ENCODE measurements around the gene HMBS.
A peak's percentile ranks its signal among the peaks of the same experiment; 100 is the strongest.

HMBS gene

DNA sequence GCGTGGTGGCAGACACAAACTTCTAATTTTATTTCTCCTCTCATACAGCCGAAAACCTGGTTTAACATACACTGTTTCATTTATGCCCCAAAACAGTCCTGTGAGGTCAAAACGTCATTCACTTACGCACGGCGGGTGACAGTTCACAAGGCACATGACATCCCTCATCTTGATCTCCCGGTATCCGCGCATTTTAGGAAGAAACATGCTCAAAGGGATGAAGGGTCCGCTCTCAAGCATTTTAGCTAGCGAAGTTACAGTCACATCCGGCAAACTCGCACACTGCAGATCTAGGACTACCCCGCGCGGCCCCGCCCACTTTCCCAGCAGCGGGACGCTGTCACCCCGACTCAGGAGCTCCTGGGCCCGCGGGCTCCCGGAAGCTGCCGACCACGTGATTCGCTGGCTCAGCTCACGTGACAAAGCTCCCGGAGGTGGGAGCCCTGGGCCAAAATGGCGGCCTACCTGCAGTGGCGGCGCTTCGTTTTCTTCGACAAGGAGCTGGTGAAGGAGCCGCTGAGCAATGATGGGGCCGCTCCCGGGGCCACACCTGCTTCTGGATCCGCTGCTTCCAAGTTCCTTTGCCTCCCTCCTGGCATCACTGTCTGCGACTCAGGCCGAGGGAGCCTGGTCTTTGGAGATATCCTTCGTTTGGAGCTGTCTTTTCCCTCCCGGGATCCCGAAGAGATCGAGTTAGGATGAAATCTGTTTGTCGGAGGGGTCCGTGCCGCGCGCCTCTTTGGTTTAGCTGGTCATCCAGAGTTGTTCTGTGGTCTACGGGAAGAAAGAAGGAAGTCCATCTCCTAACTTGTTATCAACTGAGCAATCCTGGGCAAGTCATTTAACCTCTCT, 17.1 kb upstream of the HMBS start, which contains the start of gene VPS11:
VPS11 (plus strand) TSS at position 448 of the 852 bp plus-strand sequence; CDS start at position 454, 6 bp downstream.
- WGBS, 2 experiments (ENCODE audit: insufficient coverage in 2 of 2) = 0 to 1% methylated on average over 45 to 46 of the region's 49 CpGs
- no peaks in the 10 kb centered on the region for H3K4me1 ChIP-seq (ENCODE audit: control insufficient read depth, insufficient read depth, low read length, poor library complexity, severe bottlenecking)

DNA sequence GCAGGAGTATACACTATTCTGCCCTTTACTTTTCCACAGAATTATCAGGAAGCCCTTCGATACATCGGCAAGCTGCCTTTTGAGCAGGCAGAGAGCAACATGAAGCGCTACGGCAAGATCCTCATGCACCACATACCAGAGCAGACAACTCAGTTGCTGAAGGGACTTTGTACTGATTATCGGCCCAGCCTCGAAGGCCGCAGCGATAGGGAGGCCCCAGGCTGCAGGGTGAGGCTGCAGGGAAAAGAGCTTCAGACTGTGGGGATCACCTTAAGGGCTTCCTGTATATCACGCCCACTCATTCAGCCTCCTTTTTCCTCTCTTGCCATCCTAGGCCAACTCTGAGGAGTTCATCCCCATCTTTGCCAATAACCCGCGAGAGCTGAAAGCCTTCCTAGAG, 6.8 kb upstream of the HMBS start:
- no peaks in the 10 kb centered on the region for H3K9me3 ChIP-seq (ENCODE audit: control insufficient read depth, low read length)
- H3K4me1 ChIP-seq (ENCODE audit: control insufficient read depth, insufficient read depth, low read length, poor library complexity, severe bottlenecking) = no peaks in the 10 kb centered on the region
- 97 to 100% methylated on average over 7 to 11 of the region's 11 CpGs for WGBS, 2 experiments (ENCODE audit: insufficient coverage in 2 of 2)
- peaks cover 88% of the 10 kb centered on the region for H3K36me3 ChIP-seq (ENCODE audit: control insufficient read depth, insufficient read depth, low read length)
- H3K27ac ChIP-seq (ENCODE audit: low read depth, low read length, severe bottlenecking) = no peak overlapping the region
- no peak overlapping the region for H3K4me3 ChIP-seq (ENCODE audit: extremely low read depth, insufficient read depth, low read length, poor library complexity, severe bottlenecking)

More for the DNA sequence above, 17.1 kb upstream of the HMBS start, which contains the start of gene VPS11:
- Histone ChIP-seq H3K4me3 (ENCODE audit: extremely low read depth, insufficient read depth, low read length, poor library complexity, severe bottlenecking) (peak within 1 kb of the TSS; percentile 88), H3K36me3 (ENCODE audit: control insufficient read depth, insufficient read depth, low read length) (peaks cover 25% of the 10 kb centered on the region), H3K27ac (ENCODE audit: low read depth, low read length, severe bottlenecking) (peak within 1 kb of the TSS; percentile 82), H3K9me3 (ENCODE audit: control insufficient read depth, low read length) (no peaks in the 10 kb centered on the region)

DNA sequence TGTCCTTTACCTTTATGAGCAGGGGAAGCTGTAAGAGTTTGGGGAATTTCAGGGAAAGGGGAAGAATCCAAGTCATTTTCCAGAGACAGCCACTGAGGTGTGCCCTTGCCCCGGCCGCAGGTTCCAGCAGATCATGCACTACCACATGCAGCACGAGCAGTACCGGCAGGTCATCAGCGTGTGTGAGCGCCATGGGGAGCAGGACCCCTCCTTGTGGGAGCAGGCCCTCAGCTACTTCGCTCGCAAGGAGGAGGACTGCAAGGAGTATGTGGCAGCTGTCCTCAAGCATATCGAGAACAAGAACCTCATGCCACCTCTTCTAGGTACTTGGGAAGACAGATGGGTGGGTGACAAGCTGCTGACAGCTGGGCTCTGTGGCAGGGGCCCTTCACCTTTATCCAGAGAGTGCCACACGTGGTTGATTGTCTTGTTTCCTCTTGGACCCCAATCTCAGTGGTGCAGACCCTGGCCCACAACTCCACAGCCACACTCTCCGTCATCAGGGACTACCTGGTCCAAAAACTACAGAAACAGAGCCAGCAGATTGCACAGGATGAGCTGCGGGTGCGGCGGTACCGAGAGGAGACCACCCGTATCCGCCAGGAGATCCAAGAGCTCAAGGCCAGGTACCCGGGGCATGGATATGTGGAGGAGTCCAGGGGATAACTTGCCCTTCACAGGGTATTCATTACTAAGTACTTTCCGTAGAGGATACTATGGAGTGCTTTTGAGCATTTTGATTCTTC, 5.8 kb upstream of the HMBS start:
- 90 to 93% methylated on average over 17 to 18 of the region's 19 CpGs for WGBS, 2 experiments (ENCODE audit: insufficient coverage in 2 of 2)
- Histone ChIP-seq H3K36me3 (ENCODE audit: control insufficient read depth, insufficient read depth, low read length) (peaks cover 78% of the 10 kb centered on the region), H3K4me1 (ENCODE audit: control insufficient read depth, insufficient read depth, low read length, poor library complexity, severe bottlenecking) (no peaks in the 10 kb centered on the region)

DNA sequence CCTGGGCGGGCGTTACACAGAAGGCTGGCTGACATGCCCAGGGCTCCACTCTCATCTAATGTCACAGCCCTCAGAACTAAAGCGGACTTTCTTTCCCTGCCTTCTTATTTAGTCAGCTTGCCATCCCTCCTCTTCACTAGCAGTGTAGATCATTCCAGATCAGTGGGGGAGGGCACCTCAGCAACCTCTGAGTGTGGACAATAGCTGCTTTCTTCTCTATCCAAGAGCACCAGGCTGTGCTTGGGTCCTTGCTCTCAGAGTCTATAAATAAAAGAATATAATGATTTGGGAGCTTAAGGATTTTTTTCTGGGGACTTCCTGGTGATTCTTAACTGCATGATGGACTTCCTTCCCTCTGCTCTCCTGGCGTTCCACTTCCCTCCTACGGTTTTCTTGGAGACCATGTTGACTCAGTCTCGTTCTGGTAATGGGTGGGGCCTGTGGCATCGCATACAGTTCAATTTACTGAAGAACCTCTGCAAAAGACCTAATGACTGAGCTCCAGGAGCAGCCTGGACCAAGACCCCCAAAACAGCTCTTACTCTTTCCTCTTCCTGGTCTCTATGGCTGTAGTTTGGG, 2.9 kb upstream of the HMBS start:
- no peak overlapping the region for H3K4me3 ChIP-seq (ENCODE audit: extremely low read depth, insufficient read depth, low read length, poor library complexity, severe bottlenecking)
- H3K27ac ChIP-seq (ENCODE audit: low read depth, low read length, severe bottlenecking) = no peak overlapping the region
- H3K9me3 ChIP-seq (ENCODE audit: control insufficient read depth, low read length) = no peaks in the 10 kb centered on the region
- peaks cover 57% of the 10 kb centered on the region for H3K36me3 ChIP-seq (ENCODE audit: control insufficient read depth, insufficient read depth, low read length)
- peaks cover 9% of the 10 kb centered on the region for H3K4me1 ChIP-seq (ENCODE audit: control insufficient read depth, insufficient read depth, low read length, poor library complexity, severe bottlenecking)
- WGBS, 2 experiments (ENCODE audit: insufficient coverage in 2 of 2) = 94 to 97% methylated on average over 5 to 7 of the region's 7 CpGs

More for the DNA sequence above, 5.8 kb upstream of the HMBS start:
- H3K9me3 ChIP-seq (ENCODE audit: control insufficient read depth, low read length) = no peaks in the 10 kb centered on the region
- no peak overlapping the region for H3K27ac ChIP-seq (ENCODE audit: low read depth, low read length, severe bottlenecking)
- no peak overlapping the region for H3K4me3 ChIP-seq (ENCODE audit: extremely low read depth, insufficient read depth, low read length, poor library complexity, severe bottlenecking)

DNA sequence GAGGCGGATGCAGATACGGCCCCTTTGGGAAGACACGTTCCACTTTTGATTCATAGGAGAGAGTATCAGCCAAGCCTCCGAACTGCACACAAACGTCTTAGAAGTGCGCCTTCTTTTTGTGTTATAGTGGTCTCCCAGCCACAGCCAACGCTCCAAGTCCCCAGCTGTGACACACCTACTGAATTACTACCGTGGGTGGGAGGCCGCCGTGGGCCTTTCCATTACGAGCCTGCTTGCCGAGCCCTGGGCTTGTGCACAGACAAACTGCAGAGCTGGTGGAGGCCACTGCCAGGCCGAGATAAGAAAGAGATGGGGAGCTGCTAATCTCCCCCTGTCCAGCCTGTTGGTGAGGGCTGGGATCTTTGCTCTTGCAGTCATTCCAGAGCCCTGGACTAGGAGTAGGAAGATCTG, 761 bp downstream of the HMBS start:
- Histone ChIP-seq H3K36me3 (ENCODE audit: control insufficient read depth, insufficient read depth, low read length) (peaks cover 30% of the 10 kb centered on the region), H3K4me1 (ENCODE audit: control insufficient read depth, insufficient read depth, low read length, poor library complexity, severe bottlenecking) (peaks cover 9% of the 10 kb centered on the region), H3K9me3 (ENCODE audit: control insufficient read depth, low read length) (no peaks in the 10 kb centered on the region), H3K27ac (ENCODE audit: low read depth, low read length, severe bottlenecking) (peak overlapping the region; percentile 89), H3K4me3 (ENCODE audit: extremely low read depth, insufficient read depth, low read length, poor library complexity, severe bottlenecking) (peak overlapping the region; percentile 67)
- WGBS, 2 experiments (ENCODE audit: insufficient coverage in 2 of 2) = 3 to 5% methylated on average over 10 to 11 of the region's 13 CpGs

DNA sequence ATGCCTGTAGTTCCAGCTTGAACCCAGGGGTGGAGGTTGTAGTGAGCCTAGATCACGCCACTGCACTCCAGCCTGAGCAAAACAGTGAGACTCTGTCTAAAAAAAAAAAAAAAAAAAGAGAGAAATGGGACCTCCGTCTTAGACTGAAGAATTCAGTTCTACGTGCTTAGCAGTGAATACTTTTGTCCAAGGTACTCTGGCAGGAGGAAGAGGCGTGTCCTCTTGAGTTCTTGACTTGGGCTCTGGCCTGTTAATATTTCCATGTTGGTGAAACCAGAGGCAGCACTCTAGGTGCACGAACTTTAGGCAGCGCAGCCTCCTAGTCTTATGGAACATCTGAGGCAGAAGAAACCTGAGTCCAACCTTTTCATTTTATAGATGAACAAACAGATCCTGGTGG, 2.4 kb downstream of the HMBS start:
- WGBS, 2 experiments (ENCODE audit: insufficient coverage in 2 of 2) = 88 to 92% methylated on average over 5 to 6 of the region's 6 CpGs
- peaks cover 9% of the 10 kb centered on the region for H3K4me1 ChIP-seq (ENCODE audit: control insufficient read depth, insufficient read depth, low read length, poor library complexity, severe bottlenecking)

DNA sequence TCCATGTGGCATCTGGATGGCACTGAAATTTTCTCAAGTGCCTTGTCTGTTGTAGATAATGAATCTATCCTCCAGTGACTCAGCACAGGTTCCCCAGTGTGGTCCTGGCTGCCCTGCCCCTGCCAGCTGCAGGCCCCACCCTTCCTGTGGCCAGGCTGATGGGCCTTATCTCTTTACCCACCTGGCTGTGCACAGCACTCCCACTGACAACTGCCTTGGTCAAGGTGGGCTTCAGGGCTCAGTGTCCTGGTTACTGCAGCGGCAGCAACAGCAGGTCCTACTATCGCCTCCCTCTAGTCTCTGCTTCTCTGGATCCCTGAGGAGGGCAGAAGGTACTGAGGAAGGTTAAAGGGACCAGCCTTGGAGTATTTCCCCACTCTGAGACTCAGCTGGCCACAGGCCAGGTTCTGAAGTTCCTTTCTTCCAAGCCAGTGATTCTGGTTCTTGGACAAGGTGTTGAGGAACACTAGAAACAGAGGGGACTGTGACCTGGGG, 3.1 kb downstream of the HMBS start:
- H3K4me3 ChIP-seq (ENCODE audit: extremely low read depth, insufficient read depth, low read length, poor library complexity, severe bottlenecking) = no peak overlapping the region
- peaks cover 16% of the 10 kb centered on the region for H3K4me1 ChIP-seq (ENCODE audit: control insufficient read depth, insufficient read depth, low read length, poor library complexity, severe bottlenecking)
- H3K9me3 ChIP-seq (ENCODE audit: control insufficient read depth, low read length) = no peaks in the 10 kb centered on the region
- H3K36me3 ChIP-seq (ENCODE audit: control insufficient read depth, insufficient read depth, low read length) = peaks cover 18% of the 10 kb centered on the region
- no peak overlapping the region for H3K27ac ChIP-seq (ENCODE audit: low read depth, low read length, severe bottlenecking)
- 100% methylated on average over 1 of the region's 2 CpGs for WGBS, 2 experiments (ENCODE audit: insufficient coverage in 2 of 2)

More for the DNA sequence above, 2.4 kb downstream of the HMBS start:
- Histone ChIP-seq H3K27ac (ENCODE audit: low read depth, low read length, severe bottlenecking) (no peak overlapping the region), H3K9me3 (ENCODE audit: control insufficient read depth, low read length) (no peaks in the 10 kb centered on the region), H3K4me3 (ENCODE audit: extremely low read depth, insufficient read depth, low read length, poor library complexity, severe bottlenecking) (no peak overlapping the region), H3K36me3 (ENCODE audit: control insufficient read depth, insufficient read depth, low read length) (peaks cover 18% of the 10 kb centered on the region)

DNA sequence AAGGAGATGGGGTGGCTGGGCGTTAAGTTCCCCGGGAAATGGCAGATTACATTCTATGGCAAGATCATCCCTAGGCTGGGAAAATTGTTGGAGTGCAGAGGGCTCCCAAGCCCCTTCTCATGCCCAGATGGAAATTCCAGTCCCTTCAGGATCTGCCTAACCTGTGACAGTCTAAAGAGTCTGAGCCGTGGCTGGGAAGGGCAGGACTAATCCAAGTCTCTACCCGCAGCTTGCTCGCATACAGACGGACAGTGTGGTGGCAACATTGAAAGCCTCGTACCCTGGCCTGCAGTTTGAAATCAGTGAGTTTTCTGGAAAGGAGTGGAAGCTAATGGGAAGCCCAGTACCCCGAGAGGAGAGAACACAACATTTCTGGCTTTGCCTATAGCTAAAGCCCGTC, 3.7 kb downstream of the HMBS start:
- Histone ChIP-seq H3K27ac (ENCODE audit: low read depth, low read length, severe bottlenecking) (no peak overlapping the region), H3K4me1 (ENCODE audit: control insufficient read depth, insufficient read depth, low read length, poor library complexity, severe bottlenecking) (peaks cover 22% of the 10 kb centered on the region), H3K36me3 (ENCODE audit: control insufficient read depth, insufficient read depth, low read length) (peaks cover 24% of the 10 kb centered on the region), H3K9me3 (ENCODE audit: control insufficient read depth, low read length) (no peaks in the 10 kb centered on the region), H3K4me3 (ENCODE audit: extremely low read depth, insufficient read depth, low read length, poor library complexity, severe bottlenecking) (no peak overlapping the region)
- 95 to 96% methylated on average over 8 to 9 of the region's 9 CpGs for WGBS, 2 experiments (ENCODE audit: insufficient coverage in 2 of 2)

DNA sequence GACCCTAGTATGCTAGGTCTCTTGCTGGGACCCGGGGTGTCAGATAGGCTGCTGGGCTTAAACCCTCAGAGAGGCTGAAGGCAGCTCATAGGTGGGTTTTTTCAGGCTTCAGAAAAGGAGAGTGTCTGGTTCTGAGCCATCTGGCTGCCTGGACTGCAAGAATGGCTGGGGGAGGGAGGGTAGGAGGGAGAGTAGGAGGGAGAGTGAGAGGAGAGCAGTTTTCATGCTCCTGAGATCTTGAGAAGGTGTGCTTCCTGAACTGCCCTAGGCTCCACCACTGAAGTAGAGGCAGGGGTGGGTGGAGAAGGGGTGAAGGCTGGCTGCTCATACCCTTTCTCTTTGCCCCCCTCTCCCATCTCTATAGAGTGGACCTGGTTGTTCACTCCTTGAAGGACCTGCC, 4.6 kb downstream of the HMBS start:
- peaks cover 33% of the 10 kb centered on the region for H3K36me3 ChIP-seq (ENCODE audit: control insufficient read depth, insufficient read depth, low read length)
- H3K4me1 ChIP-seq (ENCODE audit: control insufficient read depth, insufficient read depth, low read length, poor library complexity, severe bottlenecking) = peaks cover 23% of the 10 kb centered on the region
- H3K4me3 ChIP-seq (ENCODE audit: extremely low read depth, insufficient read depth, low read length, poor library complexity, severe bottlenecking) = no peak overlapping the region
- 88 to 100% methylated on average over 1 of the region's 1 CpG for WGBS, 2 experiments (ENCODE audit: insufficient coverage in 2 of 2)
- H3K27ac ChIP-seq (ENCODE audit: low read depth, low read length, severe bottlenecking) = no peak overlapping the region
- no peaks in the 10 kb centered on the region for H3K9me3 ChIP-seq (ENCODE audit: control insufficient read depth, low read length)

DNA sequence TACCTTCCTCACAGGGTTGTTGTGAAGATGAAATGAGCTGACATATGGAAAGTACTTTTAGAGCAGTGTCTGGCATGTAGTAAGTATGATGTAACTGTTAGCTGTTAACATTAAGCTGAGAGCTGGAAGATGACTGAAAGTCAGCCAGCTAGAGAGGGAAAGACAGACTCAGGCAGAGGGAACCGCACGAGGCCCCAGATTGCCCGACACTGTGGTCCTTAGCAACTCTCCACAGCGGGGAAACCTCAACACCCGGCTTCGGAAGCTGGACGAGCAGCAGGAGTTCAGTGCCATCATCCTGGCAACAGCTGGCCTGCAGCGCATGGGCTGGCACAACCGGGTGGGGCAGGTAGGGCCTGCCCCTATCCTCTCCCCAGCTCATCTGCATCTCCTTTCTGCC, 6.5 kb downstream of the HMBS start:
- peaks cover 36% of the 10 kb centered on the region for H3K36me3 ChIP-seq (ENCODE audit: control insufficient read depth, insufficient read depth, low read length)
- 93% methylated on average over 7 to 9 of the region's 9 CpGs for WGBS, 2 experiments (ENCODE audit: insufficient coverage in 2 of 2)
- no peaks in the 10 kb centered on the region for H3K9me3 ChIP-seq (ENCODE audit: control insufficient read depth, low read length)
- no peak overlapping the region for H3K27ac ChIP-seq (ENCODE audit: low read depth, low read length, severe bottlenecking)
- no peak overlapping the region for H3K4me3 ChIP-seq (ENCODE audit: extremely low read depth, insufficient read depth, low read length, poor library complexity, severe bottlenecking)
- peaks cover 14% of the 10 kb centered on the region for H3K4me1 ChIP-seq (ENCODE audit: control insufficient read depth, insufficient read depth, low read length, poor library complexity, severe bottlenecking)

Data from mesodermal cell (in vitro differentiated cells).